ENCODE data around the gene EPHA10.

GRCh38 chr1:37778654-37779053, 13.7 kb upstream of the EPHA10 start:
- TF ChIP-seq CTCF (IDR thresholded peaks at IDR 0.05 in 4 of 5, conservative IDR thresholded peaks at IDR 0.05 in 1 of 5) (no peak), POLR2A (IDR thresholded peaks at IDR 0.05) (no peak)
